Right atrium auricular region (tissue), 2 donors: Measurements from ENCODE around the gene REL. TPM values are rescaled to one million over a fixed set of nuclear protein-coding genes. Genes with fewer than 3 reads are reported as not detected.
"Not testable (repeated sequence)": the region's sequence is repeated elsewhere in the genome, so short reads cannot be mapped to it uniquely, and the experiment has no call there.

Experiments used
- DNase-seq: peaks from one replicate; pipeline ENCODE4 v3.0.0-alpha.2; 2019; ENCODE audit warnings: low spot score
- H3K27ac ChIP-seq, 2 donors: fragments of 200-600 bp; sonication (generic); 1 replicate in 1 of 2; 2 replicates in 1 of 2; pipeline ENCODE4 v1.5.1; 2016 to 2019
- H3K27me3 ChIP-seq, 2 donors: fragments of 200-600 bp; sonication (generic); one replicate each; pipeline versions ENCODE4 v1.5.1 to v1.6.0; 2017 to 2019
- H3K36me3 ChIP-seq: fragments of 200-600 bp; sonication (generic); one replicate; pipeline ENCODE4 v1.5.1; 2016
- H3K4me1 ChIP-seq, 2 donors: fragments of 200-600 bp; sonication (generic); one replicate each; pipeline versions ENCODE4 v1.5.1 to v1.6.0; 2017 to 2019
- H3K4me3 ChIP-seq, 2 donors: fragments of 200-600 bp; sonication (generic); 1 replicate in 1 of 2; 2 replicates in 1 of 2; pipeline ENCODE4 v1.5.1; 2017 to 2019; ENCODE audit warnings: mild to moderate bottlenecking in 1 of 2, moderate library complexity in 1 of 2
- H3K9me3 ChIP-seq, 2 donors: fragments of 200-600 bp; sonication (generic); one replicate each; pipeline ENCODE4 v1.5.1; 2019
- total RNA-seq, 2 donors: library from RNA; depleted of rRNA; stranded (reverse); fragments of >200 nt; gene quantifications; one replicate each; pipeline ENCODE4 v1.1.0, GENCODE V29; 2016
- TF ChIP-seq, protein P1 (sequence below), 2 donors: fragments of 200-600 bp; sonication (generic); IDR thresholded peaks; one replicate each; pipeline ENCODE4 v1.5.1; 2019; ENCODE audit warnings: antibody characterized with exemption in 2 of 2

The REL gene
- total RNA-seq, 2 donors from 2014 or later, result 6.0 to 7.3 TPM

DNA sequence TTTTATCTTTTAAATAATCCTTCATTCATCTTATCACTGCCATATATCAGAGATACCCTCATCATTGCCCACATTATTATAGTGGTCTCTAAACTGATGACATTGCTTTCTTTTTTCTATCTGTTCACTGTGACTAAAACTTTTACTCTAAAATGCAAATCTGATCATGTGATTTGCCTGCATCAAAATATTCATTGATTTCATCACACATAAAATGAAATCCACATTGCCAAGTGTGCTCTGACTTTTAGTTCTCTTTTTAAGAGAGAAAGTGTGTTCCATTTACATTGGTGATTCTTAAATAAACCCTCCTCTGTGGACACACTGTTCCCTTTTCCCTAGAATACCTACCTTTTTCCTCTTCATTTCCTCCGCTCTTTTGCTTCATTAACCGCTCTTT, 7.5 kb downstream of the REL start:
- Histone ChIP-seq H3K9me3 (no peaks in the 10 kb centered on the region), H3K4me1 (peaks cover 0 to 20% of the 10 kb centered on the region in 2 donors)
- TF ChIP-seq, protein P1, sequence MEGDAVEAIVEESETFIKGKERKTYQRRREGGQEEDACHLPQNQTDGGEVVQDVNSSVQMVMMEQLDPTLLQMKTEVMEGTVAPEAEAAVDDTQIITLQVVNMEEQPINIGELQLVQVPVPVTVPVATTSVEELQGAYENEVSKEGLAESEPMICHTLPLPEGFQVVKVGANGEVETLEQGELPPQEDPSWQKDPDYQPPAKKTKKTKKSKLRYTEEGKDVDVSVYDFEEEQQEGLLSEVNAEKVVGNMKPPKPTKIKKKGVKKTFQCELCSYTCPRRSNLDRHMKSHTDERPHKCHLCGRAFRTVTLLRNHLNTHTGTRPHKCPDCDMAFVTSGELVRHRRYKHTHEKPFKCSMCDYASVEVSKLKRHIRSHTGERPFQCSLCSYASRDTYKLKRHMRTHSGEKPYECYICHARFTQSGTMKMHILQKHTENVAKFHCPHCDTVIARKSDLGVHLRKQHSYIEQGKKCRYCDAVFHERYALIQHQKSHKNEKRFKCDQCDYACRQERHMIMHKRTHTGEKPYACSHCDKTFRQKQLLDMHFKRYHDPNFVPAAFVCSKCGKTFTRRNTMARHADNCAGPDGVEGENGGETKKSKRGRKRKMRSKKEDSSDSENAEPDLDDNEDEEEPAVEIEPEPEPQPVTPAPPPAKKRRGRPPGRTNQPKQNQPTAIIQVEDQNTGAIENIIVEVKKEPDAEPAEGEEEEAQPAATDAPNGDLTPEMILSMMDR (IDR thresholded peaks at IDR 0.05), result no peak

DNA sequence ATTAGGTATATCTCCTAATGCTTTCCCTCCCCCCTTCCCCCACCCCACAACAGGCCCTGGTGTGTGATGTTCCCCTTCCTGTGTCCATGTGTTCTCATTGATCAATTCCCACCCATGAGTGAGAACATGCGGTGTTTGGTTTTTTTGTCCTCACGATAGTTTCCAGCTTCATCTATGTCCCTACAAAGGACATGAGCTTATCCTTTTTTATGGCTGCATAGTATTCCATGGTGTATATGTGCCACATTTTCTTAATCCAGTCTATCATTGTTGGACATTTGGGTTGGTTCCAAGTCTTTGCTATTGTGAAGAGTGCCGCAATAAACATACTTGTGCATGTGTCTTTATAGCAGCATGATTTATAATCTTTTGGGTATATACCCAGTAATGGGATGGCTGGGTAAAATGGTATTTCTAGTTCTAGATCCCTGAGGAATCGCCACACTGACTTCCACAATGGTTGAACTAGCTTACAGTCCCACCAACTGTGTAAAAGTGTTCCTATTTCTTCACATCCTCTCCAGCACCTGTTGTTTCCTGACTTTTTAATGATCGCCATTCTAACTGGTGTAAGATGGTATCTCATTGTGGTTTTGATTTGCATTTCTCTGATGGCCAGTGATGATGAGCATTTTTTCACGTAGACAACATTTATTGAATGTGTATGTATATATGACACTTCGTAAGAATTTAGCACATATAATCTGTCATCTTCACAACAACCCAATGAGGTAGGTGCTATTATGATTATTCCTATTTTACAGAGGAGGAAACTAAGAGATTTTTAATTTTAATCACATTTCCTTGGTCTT, 8.4 kb downstream of the REL start:
- not testable (repeated sequence) for H3K4me3 ChIP-seq, DNase-seq, H3K36me3 ChIP-seq, H3K27ac ChIP-seq, H3K27me3 ChIP-seq, H3K9me3 ChIP-seq
- H3K4me1 ChIP-seq, result peaks cover 0 to 18% of the 10 kb centered on the region in 2 donors

More for the DNA sequence above, 7.5 kb downstream of the REL start:
- H3K27me3 ChIP-seq, result no peaks in the 10 kb centered on the region
- DNase-seq, result no peak
- peaks cover 8% of the 10 kb centered on the region for H3K36me3 ChIP-seq
- H3K27ac ChIP-seq, result no peak overlapping the region
- H3K4me3 ChIP-seq, result no peak overlapping the region

DNA sequence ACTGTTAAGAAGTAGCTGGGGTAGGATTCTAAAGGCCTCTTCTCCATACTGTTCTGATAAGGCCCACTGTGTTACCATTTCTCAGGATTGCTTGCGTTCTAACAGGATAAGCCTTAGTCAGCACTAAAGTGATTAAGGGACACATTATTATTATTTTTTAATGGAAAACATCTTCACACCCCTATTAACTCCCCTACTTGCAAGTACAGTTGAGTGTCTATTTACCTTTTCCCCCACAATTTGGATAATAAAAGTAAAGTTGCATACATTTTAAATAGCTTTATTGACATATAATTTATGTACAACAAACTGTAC, 9.0 kb downstream of the REL start:
- H3K4me1 ChIP-seq, result peaks cover 0 to 12% of the 10 kb centered on the region in 2 donors
- H3K27ac ChIP-seq, result no peak overlapping the region
- TF ChIP-seq, protein P1 (IDR thresholded peaks at IDR 0.05), result no peak
- no peaks in the 10 kb centered on the region for H3K27me3 ChIP-seq
- no peaks in the 10 kb centered on the region for H3K9me3 ChIP-seq
- no peak for DNase-seq
- H3K4me3 ChIP-seq, result no peak overlapping the region
- peaks cover 14% of the 10 kb centered on the region for H3K36me3 ChIP-seq

DNA sequence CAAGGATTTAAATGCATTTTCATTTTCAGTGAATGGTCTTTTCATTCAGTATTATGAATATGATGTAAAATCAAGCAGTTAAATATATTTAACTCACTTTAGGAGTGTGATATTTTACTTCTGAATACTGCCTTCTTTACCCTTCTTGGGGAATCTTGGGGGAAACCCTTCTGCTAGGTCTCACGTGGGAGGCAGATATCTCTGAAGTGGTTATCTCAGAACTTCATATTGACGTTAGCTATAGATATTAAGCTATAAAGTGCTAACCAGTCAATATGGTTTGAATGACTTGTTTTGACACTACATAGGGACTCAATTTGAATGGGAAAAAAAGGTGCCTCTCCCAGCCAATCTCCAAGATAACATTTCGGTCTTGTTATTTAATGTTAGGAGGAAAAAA, 9.8 kb downstream of the REL start:
- H3K27ac ChIP-seq, result no peak overlapping the region
- no peak overlapping the region for H3K4me3 ChIP-seq
- H3K36me3 ChIP-seq, result peaks cover 23% of the 10 kb centered on the region
- H3K4me1 ChIP-seq, result peaks cover 0 to 4% of the 10 kb centered on the region in 2 donors
- no peaks in the 10 kb centered on the region for H3K27me3 ChIP-seq
- no peaks in the 10 kb centered on the region for H3K9me3 ChIP-seq
- TF ChIP-seq, protein P1 (IDR thresholded peaks at IDR 0.05), result no peak
- DNase-seq, result no peak

DNA sequence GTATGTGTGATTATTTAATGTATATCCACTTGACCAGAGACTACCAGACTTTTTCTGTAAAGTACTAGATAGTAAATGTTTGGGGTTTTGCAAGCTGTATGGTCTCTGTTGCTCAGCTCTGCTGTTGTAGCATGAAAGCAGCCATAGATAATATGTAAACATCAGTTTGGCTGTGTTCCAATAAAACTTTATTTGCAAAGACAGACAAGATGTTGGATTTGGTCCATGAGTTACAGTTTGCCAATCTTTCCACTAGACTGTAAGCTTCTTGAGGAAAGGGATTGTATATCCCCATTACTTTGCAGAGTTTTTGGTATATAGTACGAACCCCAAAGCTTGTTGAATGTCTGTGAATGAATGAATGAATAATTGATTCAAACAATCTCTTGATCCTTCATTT, 17.2 kb downstream of the REL start:
- Histone ChIP-seq H3K9me3 (no peaks in the 10 kb centered on the region), H3K4me3 (no peak overlapping the region), H3K27ac (no peak overlapping the region), H3K36me3 (peaks cover 51% of the 10 kb centered on the region), H3K27me3 (no peaks in the 10 kb centered on the region), H3K4me1 (no peaks in the 10 kb centered on the region)
- DNase-seq, result no peak
- TF ChIP-seq, protein P1 (IDR thresholded peaks at IDR 0.05), result no peak

DNA sequence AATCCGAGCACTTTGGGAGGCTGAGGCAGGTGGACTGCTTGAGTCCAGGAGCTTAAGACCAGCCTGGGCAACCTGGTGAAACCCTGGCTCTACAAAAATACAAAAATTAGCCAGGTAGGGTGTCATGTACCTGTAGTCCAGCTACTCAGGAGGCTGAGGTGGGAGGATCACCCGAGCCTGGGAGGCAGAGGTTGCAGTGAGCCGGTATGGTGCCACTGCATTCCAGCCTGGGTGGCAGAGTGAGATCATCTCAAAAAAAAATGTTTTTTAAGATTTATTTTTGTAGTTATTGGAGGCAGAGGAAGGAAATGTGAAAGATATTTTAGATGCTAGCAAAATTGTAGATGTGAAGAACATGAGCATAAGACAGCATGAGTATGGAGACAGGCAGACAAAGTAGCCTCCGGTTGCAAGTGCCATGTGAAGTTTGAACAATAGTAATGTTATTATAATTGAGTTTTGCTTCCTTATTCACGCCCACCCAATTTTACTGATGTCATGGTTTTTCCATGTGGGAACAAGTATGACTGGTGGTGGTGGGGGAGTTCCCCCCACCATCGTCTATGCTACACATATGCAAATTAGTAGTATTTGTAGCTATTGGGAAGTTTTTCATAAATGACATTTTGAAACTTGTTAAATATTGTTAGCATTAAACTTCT, 18.0 kb downstream of the REL start:
- no peak for DNase-seq

More for the DNA sequence above, 18.0 kb downstream of the REL start:
- Histone ChIP-seq H3K4me1 (no peaks in the 10 kb centered on the region), H3K27me3 (no peaks in the 10 kb centered on the region), H3K9me3 (no peaks in the 10 kb centered on the region), H3K27ac (no peak overlapping the region), H3K4me3 (no peak overlapping the region), H3K36me3 (peaks cover 55% of the 10 kb centered on the region)
- TF ChIP-seq, protein P1 (IDR thresholded peaks at IDR 0.05), result no peak
